Activated CD8-positive, alpha-beta T cell treated with anti-CD3 and anti-CD28 coated beads for 36 hours (primary cell): ENCODE data around the gene PINK1. TPM values are rescaled to one million over a fixed set of nuclear protein-coding genes. Genes with fewer than 3 reads are reported as not detected.

Experiments
- ATAC-seq: fragments of 200-7000 bp; cut with Tn5 transposase; one replicate; pipeline ENCODE4 v1.10.0; 2021; ENCODE audit warnings: mild to moderate bottlenecking, moderate library complexity
- CTCF ChIA-PET: fragments of 350-600 bp; sonication (Branson Sonifier 250); formaldehyde crosslinking; loops from one replicate; lab custom pipeline; 2021; ENCODE audit warnings: antibody characterized with exemption; lab: Charles Lee
- POLR2A ChIA-PET: fragments of 350-600 bp; sonication (Branson Sonifier 250); formaldehyde crosslinking; loops from one replicate; lab custom pipeline; 2021; ENCODE audit warnings: antibody characterized with exemption; lab: Charles Lee
- DNase-seq: peaks from one replicate; pipeline ENCODE4 v3.0.0-alpha.2; 2020
- H3K27ac Mint-ChIP-seq: one replicate; pipeline ENCODE4 v1.8.0; 2021; ENCODE audit warnings: mild to moderate bottlenecking, mixed read lengths
- H3K27me3 Mint-ChIP-seq: one replicate; pipeline ENCODE4 v1.8.0; 2021; ENCODE audit warnings: mixed read lengths
- H3K36me3 Mint-ChIP-seq: one replicate; pipeline ENCODE4 v1.8.0; 2021; ENCODE audit warnings: low read depth, mixed read lengths
- H3K4me1 Mint-ChIP-seq: one replicate; pipeline ENCODE4 v1.8.0; 2021; ENCODE audit warnings: low read depth, mixed read lengths
- H3K4me3 Mint-ChIP-seq: one replicate; pipeline ENCODE4 v1.8.0; 2021; ENCODE audit warnings: mild to moderate bottlenecking, moderate library complexity, mixed read lengths
- H3K9me3 Mint-ChIP-seq: one replicate; pipeline ENCODE4 v1.8.0; 2021; ENCODE audit warnings: mixed read lengths
- CTCF ChIP-seq: fragments of 200-600 bp; IDR thresholded peaks from one replicate; pipeline ENCODE4 v1.8.0; 2022; ENCODE audit warnings: antibody characterized with exemption, mild to moderate bottlenecking
- intact Hi-C: fragments of 100-400 bp; cut with micrococcal nuclease; formaldehyde crosslinking; loops from one replicate; pipeline ENCODE4 v1.10.0; 2022
- total RNA-seq, 2 experiments: library from RNA; stranded (reverse); gene quantifications; one replicate each; pipeline ENCODE4 v1.2.3, GENCODE V29; 2021

Gene PINK1
- total RNA-seq, 2 experiments from 2014 or later = 2.7 to 3.3 TPM

- ChIA-PET CTCF (interaction anchor here (1.2 kb wide), 1 partner anchor 39 kb away, joined by 3 read pairs; no protein-coding TSS in a partner anchor), POLR2A (no interaction called here)
- no peak overlapping the region for H3K4me3 Mint-ChIP-seq
- intact Hi-C loops = no loop called here
- ATAC-seq (no peak), DNase-seq (no peak)
- H3K36me3 Mint-ChIP-seq = no peaks in the 10 kb centered on the region
- no peaks in the 10 kb centered on the region for H3K4me1 Mint-ChIP-seq
- H3K27me3 Mint-ChIP-seq = peaks cover 21% of the 10 kb centered on the region
- H3K9me3 Mint-ChIP-seq = no peaks in the 10 kb centered on the region
- H3K27ac Mint-ChIP-seq = no peak overlapping the region
- no peak for TF ChIP-seq CTCF
Observed at GRCh38 chr1:20594746-20595145, 38.5 kb upstream of the PINK1 start.

GRCh38 chr1:20596106-20596505, 37.2 kb upstream of the PINK1 start:
- Mint-ChIP-seq H3K9me3 (no peaks in the 10 kb centered on the region), H3K4me3 (no peak overlapping the region), H3K4me1 (no peaks in the 10 kb centered on the region), H3K27ac (no peak overlapping the region), H3K27me3 (peaks cover 14% of the 10 kb centered on the region), H3K36me3 (no peaks in the 10 kb centered on the region)
- no peak for TF ChIP-seq CTCF
- ChIA-PET CTCF (no interaction called here), POLR2A (no interaction called here)
- ATAC-seq (no peak), DNase-seq (no peak)
- intact Hi-C loops = no loop called here

- TF ChIP-seq CTCF = no peak
- ATAC-seq (no peak), DNase-seq (no peak)
- CTCF ChIA-PET = interaction anchor here (1.1 kb wide), 1 partner anchor 140 kb away, joined by 3 read pairs; no protein-coding TSS in a partner anchor
- POLR2A ChIA-PET = no interaction called here
- Mint-ChIP-seq H3K4me1 (no peaks in the 10 kb centered on the region), H3K27me3 (peaks cover 7% of the 10 kb centered on the region), H3K27ac (no peak overlapping the region), H3K36me3 (no peaks in the 10 kb centered on the region), H3K9me3 (no peaks in the 10 kb centered on the region), H3K4me3 (no peak overlapping the region)
- intact Hi-C loops = no loop called here
Observed at GRCh38 chr1:20597650-20598049, 35.6 kb upstream of the PINK1 start.

- POLR2A ChIA-PET = no interaction called here
Observed at GRCh38 chr1:20600156-20600555, 33.1 kb upstream of the PINK1 start.

More at GRCh38 chr1:20600156-20600555, 33.1 kb upstream of the PINK1 start:
- ATAC-seq (no peak), DNase-seq (no peak)
- CTCF ChIA-PET = no interaction called here
- no peaks in the 10 kb centered on the region for H3K9me3 Mint-ChIP-seq
- H3K27me3 Mint-ChIP-seq = peaks cover 7% of the 10 kb centered on the region
- H3K4me1 Mint-ChIP-seq = no peaks in the 10 kb centered on the region
- no peak overlapping the region for H3K4me3 Mint-ChIP-seq
- no peak for TF ChIP-seq CTCF
- no peaks in the 10 kb centered on the region for H3K36me3 Mint-ChIP-seq
- intact Hi-C loops = no loop called here
- H3K27ac Mint-ChIP-seq = no peak overlapping the region
